GM12878 (cell line): ENCODE data around the gene RPGRIP1L. TPM values are rescaled to one million over a fixed set of nuclear protein-coding genes. Genes with fewer than 3 reads are reported as not detected.

ENCODE experiments used
- ATAC-seq: fragments of 200-7000 bp; cut with Tn5 transposase; 3 replicates; pipeline ENCODE4 v1.9.1; 2020; ENCODE audit warnings: mild to moderate bottlenecking, moderate library complexity
- BruUV-seq: library from RNA; stranded (reverse); fragments of 400-500 nt; replicated peaks from 2 replicates; lab custom pipeline; 2021; lab: Mats Ljungman, UMichigan
- CTCF ChIA-PET: fragments of 300-600 bp; sonication (Branson Sonifier 250); formaldehyde crosslinking; extraction: SDS; loops from one replicate; lab custom pipeline; 2021; ENCODE audit warnings: inconsistent platforms; lab: Yijun Ruan, JAX
- POLR2A ChIA-PET: fragments of 350-600 bp; formaldehyde crosslinking; extraction: SDS; loops from one replicate; lab custom pipeline; 2021; ENCODE audit warnings: inconsistent platforms; lab: Charles Lee
- RAD21 ChIA-PET: fragments of 300-600 bp; sonication (Branson Sonifier 250); formaldehyde crosslinking; loops from one replicate; lab custom pipeline; 2023; ENCODE audit warnings: antibody characterized with exemption; ENCODE audit not compliant: unreplicated experiment; lab: Charles Lee
- SMC1A ChIA-PET: fragments of 300-600 bp; sonication (Branson Sonifier 250); formaldehyde crosslinking; loops from one replicate; lab custom pipeline; 2023; ENCODE audit not compliant: unreplicated experiment, uncharacterized antibody; lab: Charles Lee
- DNase-seq: peaks from one replicate; pipeline ENCODE4 v3.0.0-alpha.2; 2011; ENCODE audit warnings: low read depth, low spot score
- FAIRE-seq: peaks from 3 replicates; lab custom pipeline; 2011; peaks lifted over from hg19 to GRCh38; lab: Jason Lieb, UNC
- H2AFZ ChIP-seq: 2 replicates; pipeline ENCODE4 v1.6.0; 2011; ENCODE audit warnings: low read depth, low read length, control low read depth; ENCODE audit not compliant: control insufficient read depth
- H3K27ac ChIP-seq: 2 replicates; pipeline ENCODE4 v1.5.1; 2011; ENCODE audit warnings: control low read depth; ENCODE audit not compliant: control insufficient read depth, insufficient read depth
- H3K27me3 ChIP-seq, 2 experiments: replicated peaks in 1 of 2; 2 replicates each; pipeline versions ENCODE4 v1.6.0 to v1.6.1; 2011; ENCODE audit warnings: low read length in 1 of 2; ENCODE audit not compliant: control insufficient read depth in 2 of 2, insufficient read depth in 2 of 2
- H3K36me3 ChIP-seq, 2 experiments: 2 replicates each; pipeline ENCODE4 v1.5.1; 2011; ENCODE audit warnings: low read length in 1 of 2; ENCODE audit not compliant: control insufficient read depth in 2 of 2, insufficient read depth in 2 of 2
- H3K4me1 ChIP-seq: 2 replicates; pipeline ENCODE4 v1.6.1; 2011; ENCODE audit warnings: mild to moderate bottlenecking, low read length, moderate library complexity, mixed read lengths; ENCODE audit not compliant: control insufficient read depth, insufficient read depth
- H3K4me2 ChIP-seq: 2 replicates; pipeline ENCODE4 v1.6.0; 2011; ENCODE audit warnings: control low read depth; ENCODE audit not compliant: control insufficient read depth, insufficient read depth
- H3K4me3 ChIP-seq: fragments of 200-600 bp; sonication (generic); 2 replicates; pipeline ENCODE4 v1.5.1; 2016
- H3K79me2 ChIP-seq: 2 replicates; pipeline ENCODE4 v1.6.0; 2011; ENCODE audit warnings: low read length; ENCODE audit not compliant: control insufficient read depth, insufficient read depth
- H3K9ac ChIP-seq: 2 replicates; pipeline ENCODE4 v1.8.0; 2011; ENCODE audit warnings: low read length, control low read depth, mixed read lengths; ENCODE audit not compliant: control insufficient read depth, insufficient read depth
- H3K9me3 ChIP-seq: replicated peaks from 3 replicates; pipeline ENCODE4 v1.5.1; 2011; ENCODE audit warnings: mild to moderate bottlenecking, low read length; ENCODE audit not compliant: control insufficient read depth, insufficient read depth
- H4K20me1 ChIP-seq: 2 replicates; pipeline ENCODE4 v1.6.0; 2011; ENCODE audit not compliant: control insufficient read depth, insufficient read depth
- MEF2A ChIP-seq: IDR thresholded peaks from 2 replicates; pipeline ENCODE4 v1.6.1; 2011; ENCODE audit warnings: low read depth, mild to moderate bottlenecking, low read length, moderate library complexity; ENCODE audit not compliant: insufficient read depth
- SMAD5 ChIP-seq: IDR thresholded peaks from 2 replicates; pipeline ENCODE4 v1.6.1; 2016; ENCODE audit warnings: antibody characterized with exemption, low read depth
- ZNF384 ChIP-seq: IDR thresholded peaks from 2 replicates; pipeline ENCODE4 v1.6.1; 2012; ENCODE audit warnings: low read depth, mild to moderate bottlenecking, low read length, improper control_type of control experiment, borderline replicate concordance
- WGBS: methylation state at CpG from one replicate; pipeline ENCODE4 v1.1.6; 2016; ENCODE audit warnings: low lambda C conversion rate; ENCODE audit not compliant: insufficient replicate concordance, insufficient coverage; ENCODE audit errors: missing lambda C conversion rate; 5-methylcytosine and 5-hydroxymethylcytosine counted together
- in situ Hi-C: fragments of 300-500 bp; cut with MboI; formaldehyde crosslinking; loops from 9 replicates; pipeline ENCODE4 v1.14.3; 2018; ENCODE audit warnings: mixed read lengths
- intact Hi-C: fragments of 100-400 bp; cut with micrococcal nuclease; formaldehyde crosslinking; loops from one replicate; pipeline ENCODE4 v1.14.2; 2022; ENCODE audit not compliant: unreplicated experiment
- polyA plus RNA-seq, 11 experiments: library from polyadenylated mRNA; depleted of rRNA in 4 of 11; unstranded in 6 of 11; stranded (reverse) in 5 of 11; fragments of >200 nt; fragmentation: Nextera tagmentation in 4 of 11; fragmentation: Illumina TruSeq in 1 of 11; extraction: Ambion mirVana in 4 of 11; extraction: Trizol in 1 of 11; gene quantifications; 1 replicate in 1 of 11; 2 replicates in 10 of 11; pipeline versions ENCODE4 v1.2.1 to v1.2.3, GENCODE V29; 2011 to 2016; ENCODE audit warnings: inconsistent platforms in 2 of 11, missing spikeins in 2 of 11, low read depth in 1 of 11
- total RNA-seq, 4 experiments: library from RNA; depleted of rRNA in 3 of 4; stranded (reverse); fragments of >200 nt in 3 of 4; fragmentation: Illumina TruSeq in 1 of 4; extraction: Trizol in 1 of 4; gene quantifications; 2 replicates each; pipeline versions ENCODE4 v1.2.1 to v1.2.3, GENCODE V29; 2013 to 2021
- TF ChIP-seq, protein P1 (sequence below): fragments of 450-650 bp; IDR thresholded peaks from 2 replicates; pipeline ENCODE4 v1.6.1; 2017; ENCODE audit warnings: mild to moderate bottlenecking, moderate library complexity

Gene RPGRIP1L
- total and polyA plus RNA-seq, 10 of the 15 experiments (the other 5 are each of a cell fraction or from before 2014, with no cell fraction given), result 3.5 to 9.6 (median 4.4) TPM

DNA sequence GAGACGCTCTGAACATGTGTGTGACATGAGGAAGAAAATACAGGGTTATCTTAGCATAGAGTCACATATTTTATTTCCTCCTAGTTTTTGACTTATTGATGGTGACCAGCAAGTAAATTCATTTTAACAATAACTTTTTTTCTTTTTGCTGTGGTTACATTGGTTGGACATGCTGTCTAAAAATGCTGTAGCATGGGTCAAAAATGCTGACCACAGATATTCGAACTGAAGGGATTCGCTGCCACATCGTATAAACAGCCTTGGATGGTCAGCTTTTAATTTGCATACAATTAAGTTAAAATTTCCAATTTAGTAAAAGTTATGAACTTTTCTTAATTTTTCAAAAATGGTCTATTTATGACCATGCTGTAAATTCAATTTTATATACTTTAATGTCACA, 30.5 kb downstream of the RPGRIP1L start:
- H3K9me3 ChIP-seq, result no peaks in the 10 kb centered on the region
- no peak for TF ChIP-seq SMAD5
- TF ChIP-seq, protein P1, sequence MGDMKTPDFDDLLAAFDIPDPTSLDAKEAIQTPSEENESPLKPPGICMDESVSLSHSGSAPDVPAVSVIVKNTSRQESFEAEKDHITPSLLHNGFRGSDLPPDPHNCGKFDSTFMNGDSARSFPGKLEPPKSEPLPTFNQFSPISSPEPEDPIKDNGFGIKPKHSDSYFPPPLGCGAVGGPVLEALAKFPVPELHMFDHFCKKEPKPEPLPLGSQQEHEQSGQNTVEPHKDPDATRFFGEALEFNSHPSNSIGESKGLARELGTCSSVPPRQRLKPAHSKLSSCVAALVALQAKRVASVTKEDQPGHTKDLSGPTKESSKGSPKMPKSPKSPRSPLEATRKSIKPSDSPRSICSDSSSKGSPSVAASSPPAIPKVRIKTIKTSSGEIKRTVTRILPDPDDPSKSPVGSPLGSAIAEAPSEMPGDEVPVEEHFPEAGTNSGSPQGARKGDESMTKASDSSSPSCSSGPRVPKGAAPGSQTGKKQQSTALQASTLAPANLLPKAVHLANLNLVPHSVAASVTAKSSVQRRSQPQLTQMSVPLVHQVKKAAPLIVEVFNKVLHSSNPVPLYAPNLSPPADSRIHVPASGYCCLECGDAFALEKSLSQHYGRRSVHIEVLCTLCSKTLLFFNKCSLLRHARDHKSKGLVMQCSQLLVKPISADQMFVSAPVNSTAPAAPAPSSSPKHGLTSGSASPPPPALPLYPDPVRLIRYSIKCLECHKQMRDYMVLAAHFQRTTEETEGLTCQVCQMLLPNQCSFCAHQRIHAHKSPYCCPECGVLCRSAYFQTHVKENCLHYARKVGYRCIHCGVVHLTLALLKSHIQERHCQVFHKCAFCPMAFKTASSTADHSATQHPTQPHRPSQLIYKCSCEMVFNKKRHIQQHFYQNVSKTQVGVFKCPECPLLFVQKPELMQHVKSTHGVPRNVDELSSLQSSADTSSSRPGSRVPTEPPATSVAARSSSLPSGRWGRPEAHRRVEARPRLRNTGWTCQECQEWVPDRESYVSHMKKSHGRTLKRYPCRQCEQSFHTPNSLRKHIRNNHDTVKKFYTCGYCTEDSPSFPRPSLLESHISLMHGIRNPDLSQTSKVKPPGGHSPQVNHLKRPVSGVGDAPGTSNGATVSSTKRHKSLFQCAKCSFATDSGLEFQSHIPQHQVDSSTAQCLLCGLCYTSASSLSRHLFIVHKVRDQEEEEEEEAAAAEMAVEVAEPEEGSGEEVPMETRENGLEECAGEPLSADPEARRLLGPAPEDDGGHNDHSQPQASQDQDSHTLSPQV, result no peak
- TF ChIP-seq MEF2A, result no peak
- no peak for TF ChIP-seq ZNF384
- TF ChIP-seq, all 136 proteins: peak for 0

More for the DNA sequence above, 30.5 kb downstream of the RPGRIP1L start:
- SMC1A ChIA-PET, result no interaction called here
- in situ Hi-C loops (no loop called here), intact Hi-C loops (no loop called here)
- Histone ChIP-seq H3K9ac (no peak overlapping the region), H3K36me3 (no peaks in the 10 kb centered on the region), H3K27me3 (no peaks in the 10 kb centered on the region), H3K4me1 (no peaks in the 10 kb centered on the region), H3K79me2 (no peaks in the 10 kb centered on the region), H2AFZ (no peak overlapping the region), H3K27ac (no peak overlapping the region), H3K4me3 (no peak overlapping the region), H4K20me1 (no peaks in the 10 kb centered on the region), H3K4me2 (no peak overlapping the region)
- no peak for ATAC-seq
- POLR2A ChIA-PET, result no interaction called here
- DNase-seq, result no peak
- CTCF ChIA-PET, result no interaction called here
- BruUV-seq, result no TSS peak
- RAD21 ChIA-PET, result no interaction called here
- no peak for FAIRE-seq
- 99% methylated on average over 4 of the region's 4 CpGs for WGBS
